ENCODE results near the gene PID1. TPM values are rescaled to one million over a fixed set of nuclear protein-coding genes. Genes with fewer than 3 reads are reported as not detected.

Gene PID1
- total RNA-seq, 1 experiment from 2014 or later, result 2.6 TPM

DNA sequence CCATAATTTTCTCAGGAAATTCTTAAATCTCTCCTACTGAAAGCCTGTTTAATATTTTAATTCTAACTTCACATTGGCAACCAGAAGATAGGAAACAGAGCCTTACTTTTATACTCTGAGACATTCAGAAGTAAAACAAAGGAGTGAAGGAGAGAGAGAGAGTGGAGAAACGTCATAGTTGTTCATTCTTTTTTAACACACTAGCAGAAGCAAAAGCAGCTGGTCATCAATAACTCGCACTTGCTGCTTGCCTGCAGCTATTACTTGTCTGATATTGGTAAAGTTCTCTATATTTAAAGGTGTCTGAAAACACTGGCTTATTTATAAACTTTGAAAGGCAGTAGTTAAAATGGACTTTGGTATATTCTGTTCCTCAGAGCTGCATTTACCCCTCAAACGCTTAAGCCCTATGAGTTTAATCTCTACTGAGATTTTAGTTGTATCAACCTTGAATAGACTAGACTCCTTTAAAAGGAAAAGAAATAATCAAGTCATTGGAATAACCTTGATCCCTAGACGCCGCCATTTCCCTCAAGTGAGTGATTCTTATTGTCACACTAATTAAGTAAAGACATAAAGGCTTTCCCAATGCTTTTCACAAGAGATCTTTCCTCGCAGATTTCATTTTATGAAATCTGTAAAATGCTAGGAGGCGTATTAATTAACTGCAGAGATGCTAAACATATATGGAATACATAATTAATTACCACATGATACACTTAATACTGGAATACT is 182.0 kb downstream of the PID1 start:
- H3K36me3 Mint-ChIP-seq, result peaks cover 3% of the 10 kb centered on the region
- H3K4me3 Mint-ChIP-seq, result no peak overlapping the region
- CTCF ChIA-PET, result interaction anchor here (1.1 kb wide), 1 partner anchor 184 kb away, joined by 3 read pairs; no protein-coding TSS in a partner anchor
- no peak for DNase-seq (ENCODE audit: low spot score)
- H3K27me3 Mint-ChIP-seq (ENCODE audit: low read depth), result no peaks in the 10 kb centered on the region
- POLR2A ChIA-PET, result no interaction called here
- peaks cover 8% of the 10 kb centered on the region for H3K9me3 Mint-ChIP-seq
- H3K4me1 Mint-ChIP-seq, result peaks cover 14% of the 10 kb centered on the region
- TF ChIP-seq NR3C1 (CRISPR knock-in tag; conservative IDR thresholded peaks at IDR 0.05; ENCODE audit: low read depth), result no peak
- no peak for TF ChIP-seq TEAD1 (CRISPR knock-in tag; IDR thresholded peaks at IDR 0.05)
- no peak for TF ChIP-seq ETV6 (CRISPR knock-in tag; IDR thresholded peaks at IDR 0.05)
- no peak for TF ChIP-seq TP53 (CRISPR knock-in tag; IDR thresholded peaks at IDR 0.05)
- TF ChIP-seq TCF7 (CRISPR knock-in tag; IDR thresholded peaks at IDR 0.05; ENCODE audit: low read depth), result no peak
- no peak overlapping the region for H3K27ac Mint-ChIP-seq
- no peak for ATAC-seq

DNA sequence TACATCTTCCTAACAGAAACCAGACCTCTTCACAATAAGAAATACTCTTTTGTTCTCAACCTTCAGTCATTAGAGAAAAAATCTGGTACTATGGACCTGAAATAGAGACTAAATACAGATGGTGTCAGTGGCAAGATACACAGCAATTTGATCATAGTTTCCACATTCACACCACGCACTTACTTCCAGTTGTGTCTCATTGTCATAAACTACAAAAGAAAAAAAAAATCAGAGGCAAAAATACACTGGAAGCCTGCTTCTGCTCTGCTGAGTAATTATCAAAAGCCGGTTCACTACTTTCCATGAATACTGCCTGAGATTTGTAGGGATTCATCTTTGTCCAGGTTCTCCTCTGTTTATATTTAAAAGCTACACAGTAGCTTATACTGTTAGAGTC is 182.6 kb downstream of the PID1 start:
- DNase-seq (ENCODE audit: low spot score), result no peak
- CTCF ChIA-PET, result no interaction called here
- ATAC-seq, result no peak
- H3K27ac Mint-ChIP-seq, result no peak overlapping the region
- peaks cover 3% of the 10 kb centered on the region for H3K9me3 Mint-ChIP-seq
- no peaks in the 10 kb centered on the region for H3K27me3 Mint-ChIP-seq (ENCODE audit: low read depth)
- peaks cover 3% of the 10 kb centered on the region for H3K36me3 Mint-ChIP-seq
- POLR2A ChIA-PET, result no interaction called here
- peaks cover 14% of the 10 kb centered on the region for H3K4me1 Mint-ChIP-seq
- no peak overlapping the region for H3K4me3 Mint-ChIP-seq
- TF ChIP-seq, protein P1, sequence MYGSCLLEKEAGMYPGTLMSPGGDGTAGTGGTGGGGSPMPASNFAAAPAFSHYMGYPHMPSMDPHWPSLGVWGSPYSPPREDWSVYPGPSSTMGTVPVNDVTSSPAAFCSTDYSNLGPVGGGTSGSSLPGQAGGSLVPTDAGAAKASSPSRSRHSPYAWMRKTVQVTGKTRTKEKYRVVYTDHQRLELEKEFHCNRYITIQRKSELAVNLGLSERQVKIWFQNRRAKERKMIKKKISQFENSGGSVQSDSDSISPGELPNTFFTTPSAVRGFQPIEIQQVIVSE (CRISPR knock-in tag; IDR thresholded peaks at IDR 0.05; ENCODE audit: borderline replicate concordance), result no peak
- TF ChIP-seq, protein P2, sequence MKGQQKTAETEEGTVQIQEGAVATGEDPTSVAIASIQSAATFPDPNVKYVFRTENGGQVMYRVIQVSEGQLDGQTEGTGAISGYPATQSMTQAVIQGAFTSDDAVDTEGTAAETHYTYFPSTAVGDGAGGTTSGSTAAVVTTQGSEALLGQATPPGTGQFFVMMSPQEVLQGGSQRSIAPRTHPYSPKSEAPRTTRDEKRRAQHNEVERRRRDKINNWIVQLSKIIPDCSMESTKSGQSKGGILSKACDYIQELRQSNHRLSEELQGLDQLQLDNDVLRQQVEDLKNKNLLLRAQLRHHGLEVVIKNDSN (CRISPR knock-in tag; IDR thresholded peaks at IDR 0.05), result no peak
- no peak for TF ChIP-seq CREB1 (CRISPR knock-in tag; IDR thresholded peaks at IDR 0.05)
- no peak for TF ChIP-seq JAZF1 (CRISPR knock-in tag; IDR thresholded peaks at IDR 0.05)
- TF ChIP-seq, protein P3, sequence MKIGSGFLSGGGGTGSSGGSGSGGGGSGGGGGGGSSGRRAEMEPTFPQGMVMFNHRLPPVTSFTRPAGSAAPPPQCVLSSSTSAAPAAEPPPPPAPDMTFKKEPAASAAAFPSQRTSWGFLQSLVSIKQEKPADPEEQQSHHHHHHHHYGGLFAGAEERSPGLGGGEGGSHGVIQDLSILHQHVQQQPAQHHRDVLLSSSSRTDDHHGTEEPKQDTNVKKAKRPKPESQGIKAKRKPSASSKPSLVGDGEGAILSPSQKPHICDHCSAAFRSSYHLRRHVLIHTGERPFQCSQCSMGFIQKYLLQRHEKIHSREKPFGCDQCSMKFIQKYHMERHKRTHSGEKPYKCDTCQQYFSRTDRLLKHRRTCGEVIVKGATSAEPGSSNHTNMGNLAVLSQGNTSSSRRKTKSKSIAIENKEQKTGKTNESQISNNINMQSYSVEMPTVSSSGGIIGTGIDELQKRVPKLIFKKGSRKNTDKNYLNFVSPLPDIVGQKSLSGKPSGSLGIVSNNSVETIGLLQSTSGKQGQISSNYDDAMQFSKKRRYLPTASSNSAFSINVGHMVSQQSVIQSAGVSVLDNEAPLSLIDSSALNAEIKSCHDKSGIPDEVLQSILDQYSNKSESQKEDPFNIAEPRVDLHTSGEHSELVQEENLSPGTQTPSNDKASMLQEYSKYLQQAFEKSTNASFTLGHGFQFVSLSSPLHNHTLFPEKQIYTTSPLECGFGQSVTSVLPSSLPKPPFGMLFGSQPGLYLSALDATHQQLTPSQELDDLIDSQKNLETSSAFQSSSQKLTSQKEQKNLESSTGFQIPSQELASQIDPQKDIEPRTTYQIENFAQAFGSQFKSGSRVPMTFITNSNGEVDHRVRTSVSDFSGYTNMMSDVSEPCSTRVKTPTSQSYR (CRISPR knock-in tag; IDR thresholded peaks at IDR 0.05), result no peak
- no peak for TF ChIP-seq SMAD3 (CRISPR knock-in tag; IDR thresholded peaks at IDR 0.05; ENCODE audit: borderline replicate concordance)
- no peak for TF ChIP-seq PRRX2 (CRISPR knock-in tag; IDR thresholded peaks at IDR 0.05)
- no peak for TF ChIP-seq ATF1 (CRISPR knock-in tag; IDR thresholded peaks at IDR 0.05)
- TF ChIP-seq, protein P4, sequence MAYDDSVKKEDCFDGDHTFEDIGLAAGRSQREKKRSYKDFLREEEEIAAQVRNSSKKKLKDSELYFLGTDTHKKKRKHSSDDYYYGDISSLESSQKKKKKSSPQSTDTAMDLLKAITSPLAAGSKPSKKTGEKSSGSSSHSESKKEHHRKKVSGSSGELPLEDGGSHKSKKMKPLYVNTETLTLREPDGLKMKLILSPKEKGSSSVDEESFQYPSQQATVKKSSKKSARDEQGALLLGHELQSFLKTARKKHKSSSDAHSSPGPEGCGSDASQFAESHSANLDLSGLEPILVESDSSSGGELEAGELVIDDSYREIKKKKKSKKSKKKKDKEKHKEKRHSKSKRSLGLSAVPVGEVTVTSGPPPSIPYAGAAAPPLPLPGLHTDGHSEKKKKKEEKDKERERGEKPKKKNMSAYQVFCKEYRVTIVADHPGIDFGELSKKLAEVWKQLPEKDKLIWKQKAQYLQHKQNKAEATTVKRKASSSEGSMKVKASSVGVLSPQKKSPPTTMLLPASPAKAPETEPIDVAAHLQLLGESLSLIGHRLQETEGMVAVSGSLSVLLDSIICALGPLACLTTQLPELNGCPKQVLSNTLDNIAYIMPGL (CRISPR knock-in tag; IDR thresholded peaks at IDR 0.05), result no peak
- TF ChIP-seq ELF4 (CRISPR knock-in tag; IDR thresholded peaks at IDR 0.05; ENCODE audit: low read depth), result no peak
- TF ChIP-seq TP53 (CRISPR knock-in tag; IDR thresholded peaks at IDR 0.05), result no peak
- TF ChIP-seq, protein P5, sequence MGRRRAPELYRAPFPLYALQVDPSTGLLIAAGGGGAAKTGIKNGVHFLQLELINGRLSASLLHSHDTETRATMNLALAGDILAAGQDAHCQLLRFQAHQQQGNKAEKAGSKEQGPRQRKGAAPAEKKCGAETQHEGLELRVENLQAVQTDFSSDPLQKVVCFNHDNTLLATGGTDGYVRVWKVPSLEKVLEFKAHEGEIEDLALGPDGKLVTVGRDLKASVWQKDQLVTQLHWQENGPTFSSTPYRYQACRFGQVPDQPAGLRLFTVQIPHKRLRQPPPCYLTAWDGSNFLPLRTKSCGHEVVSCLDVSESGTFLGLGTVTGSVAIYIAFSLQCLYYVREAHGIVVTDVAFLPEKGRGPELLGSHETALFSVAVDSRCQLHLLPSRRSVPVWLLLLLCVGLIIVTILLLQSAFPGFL (CRISPR knock-in tag; IDR thresholded peaks at IDR 0.05; ENCODE audit: borderline replicate concordance), result no peak
- TF ChIP-seq IRF2 (CRISPR knock-in tag; IDR thresholded peaks at IDR 0.05; ENCODE audit: borderline replicate concordance, low read depth), result no peak
